Activated CD4-positive, alpha-beta T cell treated with anti-CD3 and anti-CD28 coated beads, Interleukin-2, amount 10 ng/mL, durations not matched to agents 7 days and 5 days (primary cell): ENCODE measurements around the gene ASAP2. TPM values are rescaled to one million over a fixed set of nuclear protein-coding genes. Genes with fewer than 3 reads are reported as not detected.

ENCODE experiments used
- CTCF ChIA-PET: fragments of 350-600 bp; sonication (Branson Sonifier 250); formaldehyde crosslinking; loops from one replicate; lab custom pipeline; 2021; ENCODE audit warnings: antibody characterized with exemption; lab: Charles Lee
- POLR2A ChIA-PET: fragments of 350-600 bp; sonication (Branson Sonifier 250); formaldehyde crosslinking; loops from one replicate; lab custom pipeline; 2021; ENCODE audit warnings: antibody characterized with exemption; lab: Charles Lee
- DNase-seq: peaks from one replicate; pipeline ENCODE4 v3.0.0-alpha.2; 2020
- H3K27ac Mint-ChIP-seq: one replicate; pipeline ENCODE4 v1.8.0; 2021; ENCODE audit warnings: mild to moderate bottlenecking, moderate library complexity, mixed read lengths
- H3K27me3 Mint-ChIP-seq: one replicate; pipeline ENCODE4 v1.8.0; 2021; ENCODE audit warnings: mixed read lengths
- H3K36me3 Mint-ChIP-seq: one replicate; pipeline ENCODE4 v1.8.0; 2021; ENCODE audit warnings: low read depth, mixed read lengths
- H3K4me1 Mint-ChIP-seq: one replicate; pipeline ENCODE4 v1.8.0; 2021; ENCODE audit warnings: mixed read lengths
- H3K4me3 Mint-ChIP-seq: one replicate; pipeline ENCODE4 v1.8.0; 2021; ENCODE audit warnings: mild to moderate bottlenecking, moderate library complexity, mixed read lengths
- H3K9me3 Mint-ChIP-seq: one replicate; pipeline ENCODE4 v1.8.0; 2021; ENCODE audit warnings: mixed read lengths
- total RNA-seq, 2 experiments: library from RNA; stranded (reverse); gene quantifications; one replicate each; pipeline ENCODE4 v1.2.3, GENCODE V29; 2021

ASAP2 gene
- total RNA-seq, 2 experiments from 2014 or later, result 0.17 to 0.25 TPM

GRCh38 chr2:9308186-9308955 lies 101.8 kb downstream of the ASAP2 start:
- ChIA-PET POLR2A (no interaction called here), CTCF (no interaction called here)
- Mint-ChIP-seq H3K4me1 (peaks cover 1% of the 10 kb centered on the region), H3K36me3 (no peaks in the 10 kb centered on the region), H3K27ac (no peak overlapping the region), H3K4me3 (no peak overlapping the region), H3K9me3 (no peaks in the 10 kb centered on the region), H3K27me3 (no peaks in the 10 kb centered on the region)
- DNase-seq, result no peak

GRCh38 chr2:9309147-9309546 lies 102.5 kb downstream of the ASAP2 start:
- Mint-ChIP-seq H3K9me3 (no peaks in the 10 kb centered on the region), H3K4me1 (peaks cover 1% of the 10 kb centered on the region), H3K27ac (no peak overlapping the region), H3K4me3 (no peak overlapping the region), H3K36me3 (no peaks in the 10 kb centered on the region), H3K27me3 (no peaks in the 10 kb centered on the region)
- POLR2A ChIA-PET, result no interaction called here
- CTCF ChIA-PET, result no interaction called here
- DNase-seq, result no peak

GRCh38 chr2:9310377-9310776 lies 103.8 kb downstream of the ASAP2 start:
- ChIA-PET POLR2A (no interaction called here), CTCF (interaction anchor here (1.0 kb wide), 1 partner anchor 14 kb away, joined by 4 read pairs; no protein-coding TSS in a partner anchor)
- no peaks in the 10 kb centered on the region for H3K36me3 Mint-ChIP-seq
- DNase-seq, result no peak
- no peaks in the 10 kb centered on the region for H3K27me3 Mint-ChIP-seq
- peaks cover 1% of the 10 kb centered on the region for H3K4me1 Mint-ChIP-seq
- no peak overlapping the region for H3K27ac Mint-ChIP-seq
- no peaks in the 10 kb centered on the region for H3K9me3 Mint-ChIP-seq
- no peak overlapping the region for H3K4me3 Mint-ChIP-seq

GRCh38 chr2:9310798-9311197 lies 104.2 kb downstream of the ASAP2 start:
- H3K9me3 Mint-ChIP-seq, result no peaks in the 10 kb centered on the region
- H3K36me3 Mint-ChIP-seq, result no peaks in the 10 kb centered on the region
- POLR2A ChIA-PET, result no interaction called here
- H3K27me3 Mint-ChIP-seq, result no peaks in the 10 kb centered on the region
- peaks cover 1% of the 10 kb centered on the region for H3K4me1 Mint-ChIP-seq
- no peak overlapping the region for H3K4me3 Mint-ChIP-seq
- no peak overlapping the region for H3K27ac Mint-ChIP-seq
- CTCF ChIA-PET, result interaction anchor here (0.8 to 1.0 kb wide), 2 partner anchors 10 to 14 kb away, joined by 4 read pairs; no protein-coding TSS in a partner anchor
- DNase-seq, result no peak

- no peaks in the 10 kb centered on the region for H3K9me3 Mint-ChIP-seq
Observed at GRCh38 chr2:9311488-9311887, 104.9 kb downstream of the ASAP2 start.

GRCh38 chr2:9312591-9312990 lies 106.0 kb downstream of the ASAP2 start:
- no peak overlapping the region for H3K27ac Mint-ChIP-seq
- no peaks in the 10 kb centered on the region for H3K27me3 Mint-ChIP-seq
- no peak for DNase-seq
- H3K4me3 Mint-ChIP-seq, result no peak overlapping the region
- no peaks in the 10 kb centered on the region for H3K36me3 Mint-ChIP-seq
- peaks cover 1% of the 10 kb centered on the region for H3K4me1 Mint-ChIP-seq
- ChIA-PET POLR2A (no interaction called here), CTCF (no interaction called here)
- H3K9me3 Mint-ChIP-seq, result no peaks in the 10 kb centered on the region

More at GRCh38 chr2:9311488-9311887, 104.9 kb downstream of the ASAP2 start:
- POLR2A ChIA-PET, result no interaction called here
- DNase-seq, result no peak
- no peaks in the 10 kb centered on the region for H3K27me3 Mint-ChIP-seq
- H3K36me3 Mint-ChIP-seq, result no peaks in the 10 kb centered on the region
- peaks cover 1% of the 10 kb centered on the region for H3K4me1 Mint-ChIP-seq
- H3K4me3 Mint-ChIP-seq, result no peak overlapping the region
- no peak overlapping the region for H3K27ac Mint-ChIP-seq
- CTCF ChIA-PET, result interaction anchor here (0.8 kb wide), 1 partner anchor 10 kb away, joined by 4 read pairs; no protein-coding TSS in a partner anchor

- peaks cover 1% of the 10 kb centered on the region for H3K4me1 Mint-ChIP-seq
- H3K36me3 Mint-ChIP-seq, result no peaks in the 10 kb centered on the region
- no peak overlapping the region for H3K27ac Mint-ChIP-seq
Observed at GRCh38 chr2:9313443-9313842, 106.8 kb downstream of the ASAP2 start.

GRCh38 chr2:9315280-9315847 lies 108.8 kb downstream of the ASAP2 start:
- H3K4me1 Mint-ChIP-seq, result peaks cover 1% of the 10 kb centered on the region
- POLR2A ChIA-PET, result no interaction called here
- no peaks in the 10 kb centered on the region for H3K36me3 Mint-ChIP-seq
- CTCF ChIA-PET, result no interaction called here
- H3K27me3 Mint-ChIP-seq, result no peaks in the 10 kb centered on the region
- DNase-seq, result no peak
- no peak overlapping the region for H3K4me3 Mint-ChIP-seq
- no peak overlapping the region for H3K27ac Mint-ChIP-seq
- H3K9me3 Mint-ChIP-seq, result no peaks in the 10 kb centered on the region

More at GRCh38 chr2:9313443-9313842, 106.8 kb downstream of the ASAP2 start:
- no peaks in the 10 kb centered on the region for H3K27me3 Mint-ChIP-seq
- H3K4me3 Mint-ChIP-seq, result no peak overlapping the region
- ChIA-PET POLR2A (no interaction called here), CTCF (no interaction called here)
- DNase-seq, result no peak
- no peaks in the 10 kb centered on the region for H3K9me3 Mint-ChIP-seq

- no peak overlapping the region for H3K27ac Mint-ChIP-seq
- peaks cover 7% of the 10 kb centered on the region for H3K27me3 Mint-ChIP-seq
- H3K36me3 Mint-ChIP-seq, result no peaks in the 10 kb centered on the region
- ChIA-PET POLR2A (no interaction called here), CTCF (no interaction called here)
- H3K4me3 Mint-ChIP-seq, result no peak overlapping the region
- H3K9me3 Mint-ChIP-seq, result no peaks in the 10 kb centered on the region
- no peaks in the 10 kb centered on the region for H3K4me1 Mint-ChIP-seq
- no peak for DNase-seq
Observed at GRCh38 chr2:9317559-9317958, 110.9 kb downstream of the ASAP2 start.

GRCh38 chr2:9318461-9319337 lies 112.1 kb downstream of the ASAP2 start:
- no peak overlapping the region for H3K4me3 Mint-ChIP-seq
- no peak overlapping the region for H3K27ac Mint-ChIP-seq
- no peaks in the 10 kb centered on the region for H3K36me3 Mint-ChIP-seq
- ChIA-PET CTCF (no interaction called here), POLR2A (no interaction called here)
- DNase-seq, result no peak
- peaks cover 9% of the 10 kb centered on the region for H3K27me3 Mint-ChIP-seq
- H3K4me1 Mint-ChIP-seq, result no peaks in the 10 kb centered on the region
- H3K9me3 Mint-ChIP-seq, result no peaks in the 10 kb centered on the region

GRCh38 chr2:9319338-9319715 lies 112.7 kb downstream of the ASAP2 start:
- DNase-seq, result no peak
- H3K27ac Mint-ChIP-seq, result no peak overlapping the region
- H3K27me3 Mint-ChIP-seq, result peaks cover 9% of the 10 kb centered on the region
- no peaks in the 10 kb centered on the region for H3K9me3 Mint-ChIP-seq
- CTCF ChIA-PET, result no interaction called here
- H3K4me1 Mint-ChIP-seq, result no peaks in the 10 kb centered on the region
- no peaks in the 10 kb centered on the region for H3K36me3 Mint-ChIP-seq
- POLR2A ChIA-PET, result no interaction called here
- no peak overlapping the region for H3K4me3 Mint-ChIP-seq

- ChIA-PET POLR2A (no interaction called here), CTCF (interaction anchor here (0.6 kb wide), 1 partner anchor 160 kb away, joined by 6 read pairs; no protein-coding TSS in a partner anchor)
- Mint-ChIP-seq H3K27ac (no peak overlapping the region), H3K9me3 (no peaks in the 10 kb centered on the region), H3K4me1 (no peaks in the 10 kb centered on the region), H3K27me3 (peaks cover 10% of the 10 kb centered on the region), H3K36me3 (no peaks in the 10 kb centered on the region), H3K4me3 (no peak overlapping the region)
- DNase-seq, result no peak
Observed at GRCh38 chr2:9322576-9322975, 116.0 kb downstream of the ASAP2 start.

GRCh38 chr2:9325428-9325827 lies 118.8 kb downstream of the ASAP2 start:
- no peak overlapping the region for H3K27ac Mint-ChIP-seq
- H3K27me3 Mint-ChIP-seq, result peaks cover 13% of the 10 kb centered on the region
- H3K9me3 Mint-ChIP-seq, result no peaks in the 10 kb centered on the region
- H3K36me3 Mint-ChIP-seq, result no peaks in the 10 kb centered on the region
- ChIA-PET POLR2A (no interaction called here), CTCF (no interaction called here)
- H3K4me3 Mint-ChIP-seq, result no peak overlapping the region
- DNase-seq, result no peak
- H3K4me1 Mint-ChIP-seq, result no peaks in the 10 kb centered on the region
